Lower lobe of right lung (tissue), 2 donors: ENCODE results near the gene ZBTB3. TPM values are rescaled to one million over a fixed set of nuclear protein-coding genes. Genes with fewer than 3 reads are reported as not detected.
A peak's percentile ranks its signal among the peaks of the same experiment; 100 is the strongest.

Experiments
- ATAC-seq, 2 donors: fragments of 200-7000 bp; cut with Tn5 transposase; one replicate each; pipeline ENCODE4 v1.9.1; 2020 to 2022; ENCODE audit warnings: mild to moderate bottlenecking in 2 of 2, moderate library complexity in 2 of 2
- DNase-seq: peaks from one replicate; pipeline ENCODE4 v3.0.0-alpha.2; 2020
- H3K27ac ChIP-seq: fragments of 200-600 bp; one replicate; pipeline ENCODE4 v1.8.0; 2022
- H3K27me3 ChIP-seq: fragments of 200-600 bp; one replicate; pipeline ENCODE4 v1.8.0; 2022; ENCODE audit warnings: low read depth
- H3K36me3 ChIP-seq: fragments of 200-600 bp; one replicate; pipeline ENCODE4 v1.8.0; 2022; ENCODE audit warnings: mild to moderate bottlenecking
- H3K4me1 ChIP-seq: fragments of 200-600 bp; one replicate; pipeline ENCODE4 v1.8.0; 2022
- H3K4me3 ChIP-seq: fragments of 200-600 bp; one replicate; pipeline ENCODE4 v1.8.0; 2022; ENCODE audit warnings: mild to moderate bottlenecking
- H3K9me3 ChIP-seq: fragments of 200-600 bp; one replicate; pipeline ENCODE4 v1.8.0; 2022
- CTCF ChIP-seq: fragments of 200-600 bp; IDR thresholded peaks from one replicate; pipeline ENCODE4 v1.8.0; 2022; ENCODE audit warnings: antibody characterized with exemption, mild to moderate bottlenecking
- intact Hi-C: fragments of 100-400 bp; cut with DNase I; formaldehyde crosslinking; loops from one replicate; pipeline ENCODE4 v1.11.0; 2022
- total RNA-seq: library from RNA; stranded (reverse); fragmentation: NEBNext Ultra II Directional; extraction: Animal tissue kit (Norgen Biotek cat#: 25700); gene quantifications from one replicate; pipeline ENCODE4 v1.2.1, GENCODE V29; 2021
- donor health status: DM: no; HTN: yes; CAD: no; lungs with severe emphysema.

Gene ZBTB3
- total RNA-seq, 1 donor from 2014 or later = 11.6 TPM

GRCh38 chr11:62786318-62787004, 32.5 kb upstream of the ZBTB3 start:
- peak; percentile 90 to 92 for ATAC-seq
- H3K9me3 ChIP-seq = no peaks in the 10 kb centered on the region
- peaks cover 46% of the 10 kb centered on the region for H3K4me1 ChIP-seq
- peak; percentile 93 for DNase-seq
- H3K36me3 ChIP-seq = peaks cover 52% of the 10 kb centered on the region
- TF ChIP-seq CTCF = peak; percentile 92
- intact Hi-C loops = no loop called here
- H3K27ac ChIP-seq = peak overlapping the region; percentile 96
- H3K4me3 ChIP-seq = peak overlapping the region; percentile 79
- no peaks in the 10 kb centered on the region for H3K27me3 ChIP-seq

GRCh38 chr11:62782753-62783152, 28.8 kb upstream of the ZBTB3 start:
- Histone ChIP-seq H3K4me3 (no peak overlapping the region), H3K36me3 (peaks cover 51% of the 10 kb centered on the region), H3K27me3 (no peaks in the 10 kb centered on the region), H3K27ac (no peak overlapping the region), H3K4me1 (peaks cover 10% of the 10 kb centered on the region), H3K9me3 (no peaks in the 10 kb centered on the region)
- DNase-seq (no peak), ATAC-seq (no peak)
- intact Hi-C loops = no loop called here
- TF ChIP-seq CTCF = no peak

GRCh38 chr11:62778441-62778840, 24.5 kb upstream of the ZBTB3 start:
- ATAC-seq = no peak

GRCh38 chr11:62777389-62777788, 23.4 kb upstream of the ZBTB3 start:
- no peak for DNase-seq
- H3K9me3 ChIP-seq = no peaks in the 10 kb centered on the region
- ATAC-seq = no peak
- peaks cover 55% of the 10 kb centered on the region for H3K36me3 ChIP-seq
- no peaks in the 10 kb centered on the region for H3K4me1 ChIP-seq
- no peak overlapping the region for H3K4me3 ChIP-seq
- H3K27ac ChIP-seq = no peak overlapping the region
- TF ChIP-seq CTCF = no peak
- no peaks in the 10 kb centered on the region for H3K27me3 ChIP-seq
- intact Hi-C loops = no loop called here

More at GRCh38 chr11:62778441-62778840, 24.5 kb upstream of the ZBTB3 start:
- Histone ChIP-seq H3K36me3 (peaks cover 61% of the 10 kb centered on the region), H3K4me3 (no peak overlapping the region), H3K9me3 (no peaks in the 10 kb centered on the region), H3K4me1 (no peaks in the 10 kb centered on the region), H3K27ac (no peak overlapping the region), H3K27me3 (no peaks in the 10 kb centered on the region)
- TF ChIP-seq CTCF = no peak
- no peak for DNase-seq
- intact Hi-C loops = no loop called here

GRCh38 chr11:62775646-62776045, 21.7 kb upstream of the ZBTB3 start:
- no peak overlapping the region for H3K4me3 ChIP-seq
- H3K27ac ChIP-seq = no peak overlapping the region
- DNase-seq (no peak), ATAC-seq (no peak)
- no peak for TF ChIP-seq CTCF
- intact Hi-C loops = no loop called here
- H3K36me3 ChIP-seq = peaks cover 43% of the 10 kb centered on the region
- no peaks in the 10 kb centered on the region for H3K27me3 ChIP-seq
- no peaks in the 10 kb centered on the region for H3K9me3 ChIP-seq
- peaks cover 9% of the 10 kb centered on the region for H3K4me1 ChIP-seq
